Hematopoietic multipotent progenitor cell treated with erythropoietin and hydrocortisone succinate and interleukin-3 and kit ligand, for 17 days (in vitro differentiated cells): ENCODE measurements around the gene FAR1.

Experiments used
- DNase-seq: peaks from one replicate; pipeline ENCODE4 v3.0.0-alpha.2; 2015; ENCODE audit warnings: low spot score

Gene FAR1

GRCh38 chr11:13669544-13670488 is 1.3 kb downstream of the FAR1 start:
- DNase-seq = peak; percentile 41

GRCh38 chr11:13672576-13673210 is 4.2 kb downstream of the FAR1 start:
- no peak for DNase-seq

DNA sequence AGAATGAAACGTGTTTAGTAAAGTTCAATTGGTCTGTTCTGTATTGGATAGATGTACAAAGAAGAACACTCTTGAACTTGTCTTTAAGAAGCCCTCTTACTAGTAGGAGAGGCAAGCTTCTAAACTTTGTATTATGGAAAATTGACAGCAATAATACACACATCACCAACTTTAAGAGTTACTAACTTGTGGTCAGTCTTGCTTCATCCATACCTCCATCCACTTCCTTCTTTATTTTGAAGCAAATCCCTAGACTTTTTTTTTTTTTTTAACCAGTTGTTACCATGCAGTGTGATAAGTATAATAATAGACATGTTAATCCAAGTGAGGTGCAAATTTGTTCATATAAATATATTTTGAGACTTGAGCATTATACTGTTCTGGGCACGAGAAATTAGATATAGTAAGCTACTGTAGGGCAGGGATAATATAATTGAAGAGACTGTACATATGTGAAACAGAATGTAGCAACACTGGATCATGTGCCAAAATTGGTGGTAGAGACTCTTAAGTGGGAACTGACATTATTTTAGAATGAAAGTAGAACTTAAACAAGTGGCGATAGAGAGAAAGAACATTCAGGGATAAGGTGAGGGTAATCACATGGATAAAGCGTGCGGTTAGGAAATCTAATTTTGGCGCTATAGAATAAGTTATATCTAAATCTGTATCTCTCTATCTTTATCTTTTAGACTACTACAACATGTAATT is 6.5 kb downstream of the FAR1 start:
- no peak for DNase-seq

GRCh38 chr11:13676576-13676975 is 8.1 kb downstream of the FAR1 start:
- DNase-seq = no peak

- DNase-seq = no peak
These were observed 11.3 kb downstream of the FAR1 start for GRCh38 chr11:13679768-13680167.

DNA sequence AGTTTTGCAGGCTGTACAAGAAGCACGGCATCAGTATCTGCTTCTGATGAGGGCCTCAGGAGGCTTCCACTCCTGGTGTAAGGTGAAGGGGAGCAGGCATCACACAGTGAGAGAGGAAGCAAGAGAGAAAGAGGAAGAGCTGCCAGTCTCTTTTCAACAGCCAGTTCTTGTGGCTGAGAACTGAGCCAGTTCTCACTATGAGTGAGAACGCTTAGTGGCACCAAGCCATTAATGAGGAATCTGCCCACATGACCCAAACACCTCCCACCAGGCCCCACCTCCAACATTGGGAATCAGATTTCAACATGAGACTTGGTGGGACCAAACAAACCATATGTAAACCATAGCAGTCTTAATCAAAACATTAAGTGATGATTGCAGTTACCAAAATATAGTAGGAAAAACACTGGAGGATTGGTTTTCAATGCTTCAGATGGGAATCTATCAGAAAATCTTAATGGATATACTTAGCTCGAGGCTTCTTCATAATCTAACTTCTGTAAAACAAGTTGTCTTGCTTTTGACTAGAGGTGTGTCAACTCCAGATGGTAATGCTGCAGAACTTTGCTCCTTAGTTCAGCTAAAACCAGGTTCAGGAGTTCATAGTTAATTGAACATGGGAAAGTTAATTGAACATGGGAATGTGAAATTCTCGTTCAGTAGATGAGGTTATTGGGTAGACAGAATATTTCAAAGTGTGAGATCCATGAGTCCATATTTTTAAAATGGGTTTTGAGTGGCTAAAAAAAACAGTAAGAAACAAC is 12.2 kb downstream of the FAR1 start:
- no peak for DNase-seq

DNA sequence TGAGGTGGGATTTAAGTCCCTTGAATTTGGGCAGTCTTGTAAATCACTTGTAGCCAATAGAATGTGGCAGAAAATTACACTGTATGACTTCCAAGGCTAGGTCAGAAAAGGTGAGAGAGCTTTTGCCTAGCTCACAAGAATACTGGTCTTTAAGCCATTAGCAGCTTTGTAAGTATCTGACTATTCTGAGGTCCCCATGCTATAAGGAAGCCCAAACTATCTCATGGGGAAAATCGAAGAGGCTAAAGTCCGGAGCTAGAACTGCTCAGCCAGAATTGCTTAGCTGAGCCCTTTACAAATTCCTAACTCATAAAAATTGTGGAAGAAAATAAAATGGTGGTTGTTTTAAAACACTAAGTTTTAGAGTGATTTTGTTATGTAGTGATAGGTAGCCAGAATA is 13.0 kb downstream of the FAR1 start:
- DNase-seq = no peak

DNA sequence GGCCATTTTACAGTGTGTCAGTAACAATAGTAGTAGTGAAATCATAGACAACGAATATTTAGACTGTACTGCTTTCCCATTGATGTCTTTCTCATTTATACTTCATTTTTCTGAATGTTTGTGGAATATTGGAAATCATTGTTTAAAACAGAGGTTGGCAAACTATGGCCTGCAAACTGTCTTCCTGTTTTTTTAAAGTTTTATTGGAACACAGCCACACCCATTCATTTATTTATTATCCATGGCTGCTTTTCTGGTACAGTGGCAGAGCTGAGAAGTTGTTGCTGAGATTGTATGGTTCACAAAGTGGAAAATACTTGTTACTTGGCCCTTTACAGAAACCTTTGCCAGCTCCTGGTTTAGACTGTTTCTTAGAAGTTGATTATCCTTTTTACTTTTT is 13.7 kb downstream of the FAR1 start:
- DNase-seq = no peak

GRCh38 chr11:13685461-13686108 is 17.1 kb downstream of the FAR1 start:
- no peak for DNase-seq

GRCh38 chr11:13686776-13687175 is 18.3 kb downstream of the FAR1 start:
- DNase-seq = no peak

GRCh38 chr11:13687271-13687670 is 18.8 kb downstream of the FAR1 start:
- DNase-seq = no peak

GRCh38 chr11:13691286-13691899 is 22.9 kb downstream of the FAR1 start:
- DNase-seq = no peak

DNA sequence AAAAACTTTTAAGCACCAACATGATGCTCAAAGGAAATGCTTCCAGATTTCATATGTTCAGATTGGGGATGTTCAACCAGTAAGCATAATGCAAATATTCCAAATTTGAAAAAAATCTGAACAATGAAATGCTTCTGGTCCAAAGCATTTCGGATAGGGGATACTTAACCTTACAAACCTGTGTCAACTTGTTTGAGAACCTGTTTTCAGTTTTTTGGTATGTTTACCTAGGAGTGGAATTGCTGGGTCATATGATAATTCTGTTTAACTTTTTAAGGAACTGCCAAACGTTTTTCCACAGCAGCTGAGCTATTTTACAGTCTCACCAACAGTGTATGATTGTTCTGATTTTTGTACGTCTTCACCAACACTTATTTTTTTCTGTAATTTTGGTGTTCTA is 23.7 kb downstream of the FAR1 start:
- DNase-seq = no peak

DNA sequence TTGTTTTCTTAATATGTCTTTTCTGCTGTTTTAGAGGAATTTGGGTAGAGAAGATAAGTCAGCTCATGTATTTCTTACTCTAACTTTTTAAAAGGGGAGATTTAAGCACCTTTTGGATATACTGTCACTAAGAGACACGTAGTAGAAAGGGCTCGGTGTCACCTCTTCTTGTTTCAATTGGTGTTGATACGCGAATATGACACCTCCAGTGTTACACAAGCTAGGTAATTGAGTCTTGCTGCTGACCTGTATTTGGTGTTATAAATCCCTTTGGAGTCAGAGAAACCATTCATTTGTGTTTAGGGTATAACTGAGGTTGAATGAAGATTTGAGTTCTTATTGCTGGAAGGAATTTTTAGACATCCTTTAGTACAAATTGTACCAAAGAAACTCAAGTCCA is 25.6 kb downstream of the FAR1 start:
- no peak for DNase-seq

GRCh38 chr11:13695886-13696285 is 27.4 kb downstream of the FAR1 start:
- DNase-seq = no peak

GRCh38 chr11:13697710-13698109 is 29.2 kb downstream of the FAR1 start:
- DNase-seq = no peak

- DNase-seq = peak; percentile 52
These were observed 29.7 kb downstream of the FAR1 start for GRCh38 chr11:13698132-13698531.

- DNase-seq = no peak
These were observed 30.6 kb downstream of the FAR1 start for GRCh38 chr11:13699041-13699440.

- DNase-seq = no peak
These were observed 31.4 kb downstream of the FAR1 start for GRCh38 chr11:13699870-13700269.

- DNase-seq = no peak
These were observed 33.0 kb downstream of the FAR1 start for GRCh38 chr11:13701506-13701905.

GRCh38 chr11:13702071-13702470 is 33.6 kb downstream of the FAR1 start:
- no peak for DNase-seq
